ENCODE results near the gene INPP5J.

DNA sequence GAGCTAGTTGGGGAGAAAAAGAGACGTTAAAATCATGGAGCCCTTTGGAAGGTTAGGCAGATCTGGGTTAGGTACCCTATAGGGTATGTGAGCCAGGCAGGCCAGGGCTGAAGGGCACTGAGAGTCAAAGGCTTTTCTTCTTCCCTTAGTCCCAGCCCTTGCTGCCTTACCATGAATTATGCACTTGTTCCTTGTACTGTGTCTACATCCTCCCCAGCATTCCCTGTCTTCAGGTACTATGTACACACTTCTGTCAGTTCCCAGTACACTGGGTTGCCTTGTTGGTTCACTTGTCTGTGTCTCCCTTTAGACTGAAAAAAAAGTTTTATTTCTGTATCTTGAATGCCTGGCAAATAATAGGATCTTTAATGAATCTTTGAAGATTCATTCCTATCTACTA lies 54.2 kb downstream of the INPP5J start:
- no peak for TF ChIP-seq EP300 (conservative IDR thresholded peaks at IDR 0.05; ENCODE audit: poor library complexity, severe bottlenecking)
- no peak for TF ChIP-seq EZH2 (IDR thresholded peaks at IDR 0.05; ENCODE audit: borderline replicate concordance, insufficient read depth, low read length, poor library complexity, severe bottlenecking)
- TF ChIP-seq, protein P1, sequence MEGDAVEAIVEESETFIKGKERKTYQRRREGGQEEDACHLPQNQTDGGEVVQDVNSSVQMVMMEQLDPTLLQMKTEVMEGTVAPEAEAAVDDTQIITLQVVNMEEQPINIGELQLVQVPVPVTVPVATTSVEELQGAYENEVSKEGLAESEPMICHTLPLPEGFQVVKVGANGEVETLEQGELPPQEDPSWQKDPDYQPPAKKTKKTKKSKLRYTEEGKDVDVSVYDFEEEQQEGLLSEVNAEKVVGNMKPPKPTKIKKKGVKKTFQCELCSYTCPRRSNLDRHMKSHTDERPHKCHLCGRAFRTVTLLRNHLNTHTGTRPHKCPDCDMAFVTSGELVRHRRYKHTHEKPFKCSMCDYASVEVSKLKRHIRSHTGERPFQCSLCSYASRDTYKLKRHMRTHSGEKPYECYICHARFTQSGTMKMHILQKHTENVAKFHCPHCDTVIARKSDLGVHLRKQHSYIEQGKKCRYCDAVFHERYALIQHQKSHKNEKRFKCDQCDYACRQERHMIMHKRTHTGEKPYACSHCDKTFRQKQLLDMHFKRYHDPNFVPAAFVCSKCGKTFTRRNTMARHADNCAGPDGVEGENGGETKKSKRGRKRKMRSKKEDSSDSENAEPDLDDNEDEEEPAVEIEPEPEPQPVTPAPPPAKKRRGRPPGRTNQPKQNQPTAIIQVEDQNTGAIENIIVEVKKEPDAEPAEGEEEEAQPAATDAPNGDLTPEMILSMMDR (IDR thresholded peaks at IDR 0.05; ENCODE audit: poor library complexity, severe bottlenecking), result no peak
- TF ChIP-seq MXI1 (conservative IDR thresholded peaks at IDR 0.05; ENCODE audit: poor library complexity, severe bottlenecking), result no peak
- no peak for TF ChIP-seq POLR2AphosphoS5 (IDR thresholded peaks at IDR 0.05)
- TF ChIP-seq, protein P2, sequence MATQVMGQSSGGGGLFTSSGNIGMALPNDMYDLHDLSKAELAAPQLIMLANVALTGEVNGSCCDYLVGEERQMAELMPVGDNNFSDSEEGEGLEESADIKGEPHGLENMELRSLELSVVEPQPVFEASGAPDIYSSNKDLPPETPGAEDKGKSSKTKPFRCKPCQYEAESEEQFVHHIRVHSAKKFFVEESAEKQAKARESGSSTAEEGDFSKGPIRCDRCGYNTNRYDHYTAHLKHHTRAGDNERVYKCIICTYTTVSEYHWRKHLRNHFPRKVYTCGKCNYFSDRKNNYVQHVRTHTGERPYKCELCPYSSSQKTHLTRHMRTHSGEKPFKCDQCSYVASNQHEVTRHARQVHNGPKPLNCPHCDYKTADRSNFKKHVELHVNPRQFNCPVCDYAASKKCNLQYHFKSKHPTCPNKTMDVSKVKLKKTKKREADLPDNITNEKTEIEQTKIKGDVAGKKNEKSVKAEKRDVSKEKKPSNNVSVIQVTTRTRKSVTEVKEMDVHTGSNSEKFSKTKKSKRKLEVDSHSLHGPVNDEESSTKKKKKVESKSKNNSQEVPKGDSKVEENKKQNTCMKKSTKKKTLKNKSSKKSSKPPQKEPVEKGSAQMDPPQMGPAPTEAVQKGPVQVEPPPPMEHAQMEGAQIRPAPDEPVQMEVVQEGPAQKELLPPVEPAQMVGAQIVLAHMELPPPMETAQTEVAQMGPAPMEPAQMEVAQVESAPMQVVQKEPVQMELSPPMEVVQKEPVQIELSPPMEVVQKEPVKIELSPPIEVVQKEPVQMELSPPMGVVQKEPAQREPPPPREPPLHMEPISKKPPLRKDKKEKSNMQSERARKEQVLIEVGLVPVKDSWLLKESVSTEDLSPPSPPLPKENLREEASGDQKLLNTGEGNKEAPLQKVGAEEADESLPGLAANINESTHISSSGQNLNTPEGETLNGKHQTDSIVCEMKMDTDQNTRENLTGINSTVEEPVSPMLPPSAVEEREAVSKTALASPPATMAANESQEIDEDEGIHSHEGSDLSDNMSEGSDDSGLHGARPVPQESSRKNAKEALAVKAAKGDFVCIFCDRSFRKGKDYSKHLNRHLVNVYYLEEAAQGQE (IDR thresholded peaks at IDR 0.05; ENCODE audit: borderline replicate concordance), result no peak
- TF ChIP-seq RAD21 (conservative IDR thresholded peaks at IDR 0.05), result no peak
